GM21529 (cell line): ENCODE results near the gene UTP20.

Experiments
- ATAC-seq: cut with Tn5 transposase; IDR thresholded peaks from one replicate; pipeline ENCODE4 v1.9.1; 2021; ENCODE audit not compliant: unreplicated experiment

The UTP20 gene

DNA sequence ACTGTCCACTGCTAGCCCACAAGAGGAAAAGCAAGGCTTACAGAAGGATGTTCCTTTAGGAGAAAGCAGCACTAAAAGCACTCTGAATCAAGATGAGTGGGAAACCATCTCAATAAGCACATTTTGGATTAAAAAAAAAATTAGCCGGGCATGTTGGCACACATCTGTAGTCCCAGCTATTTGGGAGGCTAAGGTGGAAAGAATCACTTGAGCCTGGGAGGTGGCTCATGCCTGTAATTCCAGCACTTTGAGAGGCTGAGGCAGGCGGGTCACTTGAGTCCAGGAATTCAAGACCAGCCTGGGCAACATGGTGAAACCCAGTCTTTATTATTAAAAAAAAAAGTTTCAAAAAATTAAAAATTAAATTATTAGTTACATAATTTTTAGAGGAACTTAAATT lies 144.7 kb downstream of the UTP20 start:
- no peak for ATAC-seq

DNA sequence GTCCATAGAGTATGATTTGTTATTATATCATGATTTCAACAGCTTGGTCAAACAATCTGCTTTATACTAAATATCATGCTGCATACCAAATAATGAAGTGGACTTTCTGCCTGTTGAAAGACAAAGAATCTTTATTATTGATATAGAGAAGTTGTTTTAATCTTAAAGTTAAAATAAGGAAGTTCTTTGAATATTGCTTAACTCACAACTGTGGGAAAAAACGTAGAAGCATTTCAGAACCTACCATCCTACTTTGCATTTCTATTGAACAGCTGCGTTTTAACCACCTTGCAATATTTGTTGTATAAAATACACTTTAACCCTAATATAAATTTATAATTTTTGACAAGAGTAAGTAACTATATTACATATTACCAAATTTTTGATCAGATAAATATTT lies 150.6 kb downstream of the UTP20 start:
- no peak for ATAC-seq

DNA sequence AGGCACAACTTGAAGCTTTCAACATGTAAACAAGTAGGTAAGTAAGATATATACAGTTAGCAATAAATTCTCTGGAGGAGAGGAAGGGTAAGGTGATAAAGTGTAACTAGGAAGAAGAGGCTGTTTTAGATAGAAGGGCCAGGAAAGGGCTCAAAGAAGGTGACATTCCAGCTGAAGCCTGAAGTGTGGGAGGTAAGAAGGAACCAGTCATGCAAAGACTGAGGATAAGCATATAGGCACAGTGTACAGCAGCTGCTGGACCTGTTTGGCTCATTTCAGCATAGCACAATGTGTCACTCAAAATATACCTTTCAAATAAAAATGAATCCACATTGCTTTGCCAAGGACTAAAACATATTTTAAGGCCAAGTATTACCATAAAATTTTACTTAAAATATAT lies 156.2 kb downstream of the UTP20 start:
- ATAC-seq, result no peak
